PFSK-1 (cell line): ENCODE results near the gene PAN2.

Experiments
- POLR2AphosphoS5 ChIP-seq: IDR thresholded peaks from 2 replicates; pipeline ENCODE4 v1.6.1; 2012; ENCODE audit warnings: low read depth, mild to moderate bottlenecking, control low read depth, low read length, moderate library complexity
- REST ChIP-seq, 2 experiments: IDR thresholded peaks; 2 replicates each; pipeline versions ENCODE4 v1.6.1 to v1.8.0; 2011 to 2012; ENCODE audit warnings: low read depth in 2 of 2, low read length in 2 of 2, control low read depth in 1 of 2, inconsistent platforms in 1 of 2, mild to moderate bottlenecking in 1 of 2, moderate library complexity in 1 of 2; ENCODE audit not compliant: insufficient read depth in 1 of 2
- SIN3A ChIP-seq: IDR thresholded peaks from 2 replicates; pipeline ENCODE4 v1.6.1; 2012; ENCODE audit warnings: mild to moderate bottlenecking, low read length, moderate library complexity, borderline replicate concordance; ENCODE audit not compliant: insufficient read depth
- TAF1 ChIP-seq: IDR thresholded peaks from 2 replicates; pipeline ENCODE4 v1.6.1; 2012; ENCODE audit warnings: low read length, control low read depth, borderline replicate concordance; ENCODE audit not compliant: insufficient read depth

- TF ChIP-seq REST (IDR thresholded peaks at IDR 0.05; ENCODE audit: insufficient read depth in 1 of 2, low read depth in 2 of 2, low read length in 2 of 2) (no peak), POLR2AphosphoS5 (no peak), TAF1 (no peak), SIN3A (no peak)
Observed at GRCh38 chr12:56358836-56359532, 25.2 kb upstream of the PAN2 start.
